Heart left ventricle (tissue), 16 donors: Measurements from ENCODE around the gene RAB5IF. TPM values are rescaled to one million over a fixed set of nuclear protein-coding genes. Genes with fewer than 3 reads are reported as not detected.

Source experiments
- ATAC-seq, 4 donors: fragments of 200-7000 bp; cut with Tn5 transposase; one replicate each; pipeline ENCODE4 v1.9.1; 2020 to 2022; ENCODE audit warnings: moderate library complexity in 4 of 4, mild to moderate bottlenecking in 3 of 4, moderate number of reproducible peaks in 1 of 4
- DNase-seq, 5 donors: peaks; one replicate each; pipeline ENCODE4 v3.0.0-alpha.2; 2020
- H3K27ac ChIP-seq, 12 donors: fragments of 200-600 bp; sonication (generic) in 4 of 12; one replicate each; pipeline versions ENCODE4 v1.5.0 to v1.8.0; 2016 to 2022; ENCODE audit warnings: mild to moderate bottlenecking in 2 of 12
- H3K27me3 ChIP-seq, 9 donors: fragments of 200-600 bp; sonication (generic) in 2 of 9; one replicate each; pipeline versions ENCODE4 v1.5.1 to v1.8.0; 2016 to 2022; ENCODE audit warnings: mild to moderate bottlenecking in 3 of 9
- H3K36me3 ChIP-seq, 9 donors: fragments of 200-600 bp; sonication (generic) in 2 of 9; one replicate each; pipeline versions ENCODE4 v1.5.0 to v1.8.0; 2018 to 2022; ENCODE audit warnings: mild to moderate bottlenecking in 2 of 9
- H3K4me1 ChIP-seq, 12 donors: fragments of 200-600 bp; sonication (generic) in 4 of 12; one replicate each; pipeline versions ENCODE4 v1.5.0 to v1.8.0; 2016 to 2022; ENCODE audit warnings: mild to moderate bottlenecking in 3 of 12
- H3K4me3 ChIP-seq, 12 donors: fragments of 200-600 bp; sonication (generic) in 4 of 12; one replicate each; pipeline versions ENCODE4 v1.5.0 to v1.8.0; 2017 to 2022; ENCODE audit warnings: mild to moderate bottlenecking in 9 of 12, moderate library complexity in 4 of 12
- H3K9me3 ChIP-seq, 12 donors: fragments of 200-600 bp; sonication (generic) in 4 of 12; one replicate each; pipeline versions ENCODE4 v1.5.0 to v1.8.0; 2016 to 2022; ENCODE audit warnings: mild to moderate bottlenecking in 1 of 12
- POLR2A ChIP-seq, 2 donors: fragments of 450-650 bp; IDR thresholded peaks; one replicate each; pipeline ENCODE4 v1.6.1; 2017; ENCODE audit warnings: antibody characterized with exemption in 2 of 2, mild to moderate bottlenecking in 2 of 2, moderate library complexity in 2 of 2
- WGBS, 4 donors: extraction: QIAGEN DNeasy Blood & Tissue Kit in 2 of 4; methylation state at CpG; one replicate each; pipeline versions ENCODE4 v1.1.5 to v1.1.7; 2013 to 2018; 5-methylcytosine and 5-hydroxymethylcytosine counted together
- intact Hi-C, 10 donors: fragments of 100-400 bp; cut with DNase I; formaldehyde crosslinking; loops; one replicate each; pipeline versions ENCODE4 v1.11.1 to v1.14.2; 2022
- polyA plus RNA-seq, 2 donors: library from polyadenylated mRNA; stranded (reverse); fragments of 200-250 nt; gene quantifications; one replicate each; pipeline ENCODE4 v1.2.3, GENCODE V29; 2013
- total RNA-seq, 9 donors: library from RNA; depleted of rRNA in 2 of 9; stranded (reverse); fragments of >200 nt in 2 of 9; fragmentation: NEBNext Ultra II Directional in 3 of 9; extraction: Animal tissue kit (Norgen Biotek cat#: 25700) in 3 of 9; gene quantifications; one replicate each; pipeline versions ENCODE4 v1.1.0 to v1.2.4, GENCODE V29; 2016 to 2023
- TF ChIP-seq, protein P1 (sequence below), 12 donors: fragments of 200-600 bp; sonication (generic) in 4 of 12; IDR thresholded peaks; one replicate each; pipeline versions ENCODE4 v1.5.0 to v1.8.0; 2018 to 2022; ENCODE audit warnings: antibody characterized with exemption in 12 of 12, mild to moderate bottlenecking in 5 of 12
- donor health status: ischemic (EF 13 %, LVEDD 7.1; RV severe dilation, severe dysfunction).
- donor health status: healthy with polysubstance abuse.
- donor health status: DM: no; HTN: yes; CAD: no.
- donor health status: DM: no; HTN: no; CAD: no.
- donor health status: ischemic (EF 25% LVEDD 6.9; RV normal size, moderate dysfunction).
- donor health status: ischemic (EF 25% LVEDD 5.7; RV mildly dilated, moderate dysfunction).
- donor health status: healthy.
- donor health status: DM: yes; HTN: yes; CAD: no.
- donor health status: ischemic (EF 35%, LVEDD 5.7; RV mildly dilated, moderate dysfunction).
- donor health status: nonischemic (EF 11% LVEDD 7.7; RV severe dilation, severe dysfunction).
- donor health status: DM: yes; HTN: yes; CAD: no.
- donor health status: PGD.
- donor health status: ischemic (EF 29% LVEDD 5.4; RV normal size, mild dysfunction).
- donor health status: nonischemic (EF 23%, LVEDD 6.1; RV moderate dilation, normal function).

Gene RAB5IF
- total and polyA plus RNA-seq, 11 donors, result 35.5 to 101 (median 63.1) TPM

DNA sequence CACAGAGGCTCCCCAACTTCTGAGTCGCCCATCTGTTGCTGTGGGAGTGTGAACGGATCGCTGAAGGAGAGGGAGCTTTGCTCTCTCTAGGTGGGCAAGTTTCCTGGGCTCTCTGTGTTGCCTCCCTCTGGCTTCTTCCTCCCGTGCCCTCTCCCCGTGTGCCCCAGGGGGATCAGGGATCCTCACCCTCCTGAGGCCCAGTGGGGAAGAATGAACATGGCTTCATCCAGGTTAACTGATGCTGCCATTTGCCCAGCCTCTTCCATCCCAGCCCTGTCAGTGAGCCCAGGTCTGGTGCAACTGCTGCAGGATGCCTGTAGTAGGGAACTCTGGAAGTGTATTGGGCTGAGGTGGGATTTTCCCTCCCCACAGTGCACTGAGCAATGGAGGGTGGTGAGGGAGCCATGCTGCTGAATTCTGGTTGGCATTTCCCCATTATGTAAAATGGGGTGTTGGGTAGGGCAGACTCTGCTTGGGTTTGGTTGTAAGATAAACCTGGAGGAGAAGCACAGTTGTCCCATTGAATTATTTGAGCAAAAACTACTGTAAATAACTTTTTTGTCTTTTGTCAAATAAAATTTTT, 12.1 kb upstream of the RAB5IF start:
- ATAC-seq (no peak), DNase-seq (no peak)
- 90 to 98% (median 92%) methylated on average over 3 to 5 of the region's 5 CpGs for WGBS, 4 donors
- Histone ChIP-seq H3K36me3 (peaks cover 0 to 19% (median 12%) of the 10 kb centered on the region in 9 donors), H3K27me3 (no peaks in the 10 kb centered on the region), H3K9me3 (no peaks in the 10 kb centered on the region), H3K27ac (no peak overlapping the region), H3K4me1 (peaks cover 0 to 44% (median 0%) of the 10 kb centered on the region in 12 donors), H3K4me3 (no peak overlapping the region)
- intact Hi-C loops, result loop anchor here in 9 of 10 donors (2.0 to 10.0 kb wide), 4 partner anchors 36 to 389 kb away; no protein-coding TSS in a partner anchor
- no peak for TF ChIP-seq POLR2A (IDR thresholded peaks at IDR 0.05)
- TF ChIP-seq, protein P1, sequence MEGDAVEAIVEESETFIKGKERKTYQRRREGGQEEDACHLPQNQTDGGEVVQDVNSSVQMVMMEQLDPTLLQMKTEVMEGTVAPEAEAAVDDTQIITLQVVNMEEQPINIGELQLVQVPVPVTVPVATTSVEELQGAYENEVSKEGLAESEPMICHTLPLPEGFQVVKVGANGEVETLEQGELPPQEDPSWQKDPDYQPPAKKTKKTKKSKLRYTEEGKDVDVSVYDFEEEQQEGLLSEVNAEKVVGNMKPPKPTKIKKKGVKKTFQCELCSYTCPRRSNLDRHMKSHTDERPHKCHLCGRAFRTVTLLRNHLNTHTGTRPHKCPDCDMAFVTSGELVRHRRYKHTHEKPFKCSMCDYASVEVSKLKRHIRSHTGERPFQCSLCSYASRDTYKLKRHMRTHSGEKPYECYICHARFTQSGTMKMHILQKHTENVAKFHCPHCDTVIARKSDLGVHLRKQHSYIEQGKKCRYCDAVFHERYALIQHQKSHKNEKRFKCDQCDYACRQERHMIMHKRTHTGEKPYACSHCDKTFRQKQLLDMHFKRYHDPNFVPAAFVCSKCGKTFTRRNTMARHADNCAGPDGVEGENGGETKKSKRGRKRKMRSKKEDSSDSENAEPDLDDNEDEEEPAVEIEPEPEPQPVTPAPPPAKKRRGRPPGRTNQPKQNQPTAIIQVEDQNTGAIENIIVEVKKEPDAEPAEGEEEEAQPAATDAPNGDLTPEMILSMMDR (IDR thresholded peaks at IDR 0.05), result no peak

DNA sequence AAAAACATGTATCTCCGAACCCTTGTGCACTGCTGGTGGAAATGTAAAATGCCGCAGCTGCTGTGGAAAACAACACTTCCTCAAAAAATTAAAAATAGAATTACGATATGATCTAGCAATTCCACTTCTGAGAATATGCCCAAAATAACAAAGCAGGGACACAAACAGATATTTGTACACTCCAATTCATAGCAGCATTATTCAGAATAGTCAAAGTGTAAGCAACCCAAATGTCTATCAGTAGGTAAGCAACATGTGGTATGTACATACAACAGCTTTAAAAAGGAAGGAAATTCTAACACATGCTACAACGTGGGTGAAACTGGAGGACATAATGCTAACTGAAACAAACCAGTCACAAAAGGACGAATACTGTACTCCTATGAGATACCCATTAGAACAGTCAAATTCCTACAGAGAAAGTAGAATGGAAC, 5.7 kb upstream of the RAB5IF start:
- no peaks in the 10 kb centered on the region for H3K9me3 ChIP-seq
- peaks cover 0 to 47% (median 5%) of the 10 kb centered on the region in 12 donors for H3K4me1 ChIP-seq
- peak overlapping the region in 1 of 12 donors; percentile 28 for H3K27ac ChIP-seq
- ATAC-seq (no peak), DNase-seq (no peak)
- intact Hi-C loops, result loop anchor here in 6 of 10 donors (5.0 to 10.0 kb wide), 4 partner anchors 48 to 395 kb away; a partner anchor contains a TSS
- TF ChIP-seq, protein P1 (IDR thresholded peaks at IDR 0.05), result no peak
- no peak for TF ChIP-seq POLR2A (IDR thresholded peaks at IDR 0.05)
- H3K27me3 ChIP-seq, result no peaks in the 10 kb centered on the region
- WGBS, 4 donors, result 27 to 41% (median 32%) methylated on average over 5 of the region's 5 CpGs
- H3K36me3 ChIP-seq, result no peaks in the 10 kb centered on the region
- peak overlapping the region in 1 of 12 donors; percentile 12 for H3K4me3 ChIP-seq

DNA sequence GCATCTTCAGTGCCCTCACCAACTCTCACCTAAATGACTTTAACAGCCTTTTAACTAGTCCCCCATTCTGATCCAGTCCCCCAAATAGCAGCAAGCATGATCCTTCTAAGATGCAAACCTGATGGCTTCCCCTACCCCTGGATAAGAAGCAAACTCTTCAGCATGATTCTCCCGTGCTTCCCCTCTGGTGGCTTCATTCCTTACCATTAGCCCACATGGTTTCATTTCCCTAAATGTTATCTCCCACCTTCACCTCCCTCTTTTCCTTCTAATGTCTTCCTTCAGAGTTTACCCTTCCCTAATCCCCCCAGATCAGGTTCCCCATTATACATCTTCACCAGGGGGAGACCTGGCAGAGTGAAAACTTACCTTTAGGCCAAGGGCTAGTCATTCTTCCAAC, 4.0 kb upstream of the RAB5IF start:
- DNase-seq, result no peak
- intact Hi-C loops, result loop anchor here in 4 of 10 donors (5.0 to 10.0 kb wide), 4 partner anchors 49 to 397 kb away; a partner anchor contains a TSS
- H3K4me1 ChIP-seq, result peaks cover 0 to 38% (median 11%) of the 10 kb centered on the region in 12 donors
- no peak for ATAC-seq
- H3K4me3 ChIP-seq, result no peak overlapping the region
- H3K27me3 ChIP-seq, result no peaks in the 10 kb centered on the region
- WGBS, 4 donors, result 32 to 61% (median 50%) methylated on average over 1 of the region's 1 CpG
- no peak overlapping the region for H3K27ac ChIP-seq
- no peaks in the 10 kb centered on the region for H3K36me3 ChIP-seq
- no peaks in the 10 kb centered on the region for H3K9me3 ChIP-seq
- TF ChIP-seq, protein P1 (IDR thresholded peaks at IDR 0.05), result no peak
- TF ChIP-seq POLR2A (IDR thresholded peaks at IDR 0.05), result no peak

DNA sequence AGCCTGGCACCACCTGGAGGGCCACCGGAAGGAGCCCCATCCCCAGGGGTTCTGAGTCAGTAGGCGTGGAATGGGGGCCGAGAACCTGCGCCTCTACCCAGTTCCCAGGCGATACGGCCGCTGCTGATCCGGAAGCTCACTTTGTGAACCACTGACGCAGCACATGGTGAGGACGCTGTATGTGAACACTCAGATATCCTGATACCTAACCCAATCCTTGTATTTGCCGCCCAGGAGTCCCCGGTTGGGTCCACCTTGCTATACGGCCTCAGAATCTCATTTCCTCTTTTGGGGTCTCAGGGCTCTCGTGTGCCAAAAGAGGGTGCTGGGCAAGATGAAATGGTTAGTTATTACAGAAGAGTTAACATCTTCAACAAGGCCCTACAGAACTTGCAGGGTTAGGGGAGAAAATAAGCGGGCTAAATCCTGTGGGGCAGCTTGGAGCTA, 604 bp upstream of the RAB5IF start:
- 45 to 67% (median 59%) methylated on average over 15 of the region's 15 CpGs for WGBS, 4 donors
- Histone ChIP-seq H3K4me1 (peaks cover 4 to 40% (median 21%) of the 10 kb centered on the region in 12 donors), H3K4me3 (peak overlapping the region in 11 of 12 donors; percentile 78 to 99 (median 93)), H3K36me3 (peaks cover 0 to 25% (median 22%) of the 10 kb centered on the region in 9 donors), H3K27ac (peak overlapping the region; percentile 43 to 96 (median 88)), H3K9me3 (no peaks in the 10 kb centered on the region), H3K27me3 (no peaks in the 10 kb centered on the region)
- TF ChIP-seq, protein P1 (IDR thresholded peaks at IDR 0.05), result no peak
- no peak for TF ChIP-seq POLR2A (IDR thresholded peaks at IDR 0.05)
- intact Hi-C loops, result loop anchor here in 9 of 10 donors (1.0 to 10.0 kb wide), 9 partner anchors 33 to 400 kb away; partner anchors contain the start of genes DSN1 (in 1 of the 9), NDRG3 (in 1 of the 9) and TGIF2 (in 1 of the 9)
- DNase-seq, result peak; percentile 27 to 64 (median 44)
- peak in 3 of 4 donors; percentile 1 to 23 (median 17) for ATAC-seq
